HK-2 (cell line): Measurements from ENCODE around the gene SMCR8.
A peak's percentile ranks its signal among the peaks of the same experiment; 100 is the strongest.
"Not testable (repeated sequence)": the region's sequence is repeated elsewhere in the genome, so short reads cannot be mapped to it uniquely, and the experiment has no call there.

Experiments
- DNase-seq: peaks from one replicate; pipeline ENCODE4 v3.0.0-alpha.2; 2018; ENCODE audit not compliant: unreplicated experiment

SMCR8 gene, protein sequence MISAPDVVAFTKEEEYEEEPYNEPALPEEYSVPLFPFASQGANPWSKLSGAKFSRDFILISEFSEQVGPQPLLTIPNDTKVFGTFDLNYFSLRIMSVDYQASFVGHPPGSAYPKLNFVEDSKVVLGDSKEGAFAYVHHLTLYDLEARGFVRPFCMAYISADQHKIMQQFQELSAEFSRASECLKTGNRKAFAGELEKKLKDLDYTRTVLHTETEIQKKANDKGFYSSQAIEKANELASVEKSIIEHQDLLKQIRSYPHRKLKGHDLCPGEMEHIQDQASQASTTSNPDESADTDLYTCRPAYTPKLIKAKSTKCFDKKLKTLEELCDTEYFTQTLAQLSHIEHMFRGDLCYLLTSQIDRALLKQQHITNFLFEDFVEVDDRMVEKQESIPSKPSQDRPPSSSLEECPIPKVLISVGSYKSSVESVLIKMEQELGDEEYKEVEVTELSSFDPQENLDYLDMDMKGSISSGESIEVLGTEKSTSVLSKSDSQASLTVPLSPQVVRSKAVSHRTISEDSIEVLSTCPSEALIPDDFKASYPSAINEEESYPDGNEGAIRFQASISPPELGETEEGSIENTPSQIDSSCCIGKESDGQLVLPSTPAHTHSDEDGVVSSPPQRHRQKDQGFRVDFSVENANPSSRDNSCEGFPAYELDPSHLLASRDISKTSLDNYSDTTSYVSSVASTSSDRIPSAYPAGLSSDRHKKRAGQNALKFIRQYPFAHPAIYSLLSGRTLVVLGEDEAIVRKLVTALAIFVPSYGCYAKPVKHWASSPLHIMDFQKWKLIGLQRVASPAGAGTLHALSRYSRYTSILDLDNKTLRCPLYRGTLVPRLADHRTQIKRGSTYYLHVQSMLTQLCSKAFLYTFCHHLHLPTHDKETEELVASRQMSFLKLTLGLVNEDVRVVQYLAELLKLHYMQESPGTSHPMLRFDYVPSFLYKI

GRCh38 chr17:18314731-18315561, at the start of gene SMCR8, which contains the start of gene TOP3A:
SMCR8 (plus strand) TSS chr17:18315293; CDS start chr17:18315790, 497 bp downstream.
TOP3A (minus strand) TSS chr17:18314994; CDS start chr17:18314778, 216 bp downstream.
- peak; percentile 99 for DNase-seq

DNA sequence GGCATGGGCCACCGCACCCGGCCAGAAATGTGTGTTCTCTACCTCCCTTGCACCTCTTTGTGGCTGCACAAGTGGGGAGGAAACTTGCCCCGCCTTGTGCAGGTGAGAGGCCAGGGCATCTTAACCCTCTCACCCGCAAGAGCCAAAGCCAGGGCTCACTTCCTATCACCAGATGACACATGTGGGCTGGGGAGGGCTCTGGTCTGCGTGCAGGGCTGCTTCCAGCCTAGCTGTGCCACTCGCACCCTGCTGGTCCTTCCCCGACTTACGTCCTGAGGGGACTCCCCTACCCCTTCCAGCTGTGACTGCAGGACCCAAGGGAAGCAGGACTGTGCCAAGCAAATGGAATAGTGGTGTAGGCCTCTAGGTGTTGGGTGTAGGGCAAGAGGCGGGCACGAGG, 47.7 kb upstream of the SMCR8 start:
- DNase-seq = no peak

- DNase-seq = peak; percentile 71
Measured at GRCh38 chr17:18267927-18268711, 47.0 kb upstream of the SMCR8 start.

- DNase-seq = no peak
Measured at GRCh38 chr17:18270046-18270931, 44.8 kb upstream of the SMCR8 start.

- DNase-seq = no peak
Measured at GRCh38 chr17:18277076-18277475, 38.0 kb upstream of the SMCR8 start.

DNA sequence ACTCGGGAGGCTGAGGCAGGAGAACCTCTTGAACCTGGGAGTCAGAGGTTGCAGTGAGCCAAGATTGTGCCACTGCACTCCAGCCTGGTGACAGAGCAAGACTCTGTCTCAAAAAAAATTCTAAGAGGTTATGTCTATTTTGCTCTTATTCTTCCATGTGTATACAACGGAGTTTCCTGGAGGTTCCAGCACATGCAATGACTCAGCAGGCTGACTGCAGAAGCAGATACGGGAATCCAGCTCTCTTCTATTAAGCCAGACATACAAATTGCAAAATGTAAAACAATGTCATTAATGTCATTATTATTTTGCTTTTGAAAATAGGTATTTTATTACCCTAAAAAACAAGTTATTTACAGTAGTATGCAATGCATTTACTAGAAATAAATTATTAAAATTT, 36.2 kb upstream of the SMCR8 start:
- no peak for DNase-seq

- no peak for DNase-seq
Measured at GRCh38 chr17:18280249-18280648, 34.8 kb upstream of the SMCR8 start.

DNA sequence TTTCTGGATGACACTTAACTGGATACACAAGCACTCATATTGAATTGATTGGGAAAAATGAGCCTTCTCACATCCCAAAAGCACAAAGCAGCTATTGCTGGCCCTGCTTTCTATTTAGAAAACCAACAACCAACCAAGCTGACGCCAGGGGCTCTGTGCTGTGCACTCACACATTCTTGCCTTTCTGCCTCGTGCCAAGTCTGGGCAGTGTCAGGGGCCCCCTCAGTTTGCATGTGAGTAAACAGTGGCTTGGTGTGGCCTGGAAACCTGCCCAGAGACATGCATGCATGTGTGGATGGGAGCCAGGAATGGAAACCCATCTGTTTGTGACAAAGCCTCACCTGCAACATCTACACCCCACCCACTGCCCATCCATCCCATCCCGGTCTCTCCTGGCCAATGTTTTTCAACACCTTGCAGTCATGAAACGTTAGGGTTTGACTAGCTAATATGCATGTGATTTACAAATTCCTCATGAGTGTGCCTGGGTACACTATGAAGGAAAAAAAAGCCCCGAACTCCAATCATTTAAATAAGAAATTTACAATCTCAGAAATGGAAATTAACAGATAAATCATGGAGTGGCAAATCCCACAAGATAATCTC, 34.2 kb upstream of the SMCR8 start:
- no peak for DNase-seq

DNA sequence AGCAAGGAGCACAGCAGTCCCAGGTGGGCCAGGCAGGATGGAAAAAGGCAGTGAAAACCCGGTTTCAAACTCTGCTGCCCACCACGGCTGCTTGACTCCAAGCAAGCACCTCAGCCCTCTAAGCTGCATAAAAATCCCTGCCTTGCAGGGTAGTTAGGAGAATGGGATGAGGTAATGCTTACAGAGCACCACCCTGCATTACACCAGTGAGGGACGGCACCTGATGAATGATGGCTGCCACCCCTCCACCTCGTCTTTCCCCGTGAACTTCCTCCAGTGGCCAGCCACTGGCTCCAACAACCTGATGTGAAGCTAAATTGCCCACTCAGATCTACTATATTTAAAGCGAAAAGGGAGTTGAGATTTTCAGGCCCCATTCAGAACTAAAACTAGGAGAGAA, 33.3 kb upstream of the SMCR8 start:
- no peak for DNase-seq

- no peak for DNase-seq
Measured at GRCh38 chr17:18285296-18285695, 29.8 kb upstream of the SMCR8 start.

DNA sequence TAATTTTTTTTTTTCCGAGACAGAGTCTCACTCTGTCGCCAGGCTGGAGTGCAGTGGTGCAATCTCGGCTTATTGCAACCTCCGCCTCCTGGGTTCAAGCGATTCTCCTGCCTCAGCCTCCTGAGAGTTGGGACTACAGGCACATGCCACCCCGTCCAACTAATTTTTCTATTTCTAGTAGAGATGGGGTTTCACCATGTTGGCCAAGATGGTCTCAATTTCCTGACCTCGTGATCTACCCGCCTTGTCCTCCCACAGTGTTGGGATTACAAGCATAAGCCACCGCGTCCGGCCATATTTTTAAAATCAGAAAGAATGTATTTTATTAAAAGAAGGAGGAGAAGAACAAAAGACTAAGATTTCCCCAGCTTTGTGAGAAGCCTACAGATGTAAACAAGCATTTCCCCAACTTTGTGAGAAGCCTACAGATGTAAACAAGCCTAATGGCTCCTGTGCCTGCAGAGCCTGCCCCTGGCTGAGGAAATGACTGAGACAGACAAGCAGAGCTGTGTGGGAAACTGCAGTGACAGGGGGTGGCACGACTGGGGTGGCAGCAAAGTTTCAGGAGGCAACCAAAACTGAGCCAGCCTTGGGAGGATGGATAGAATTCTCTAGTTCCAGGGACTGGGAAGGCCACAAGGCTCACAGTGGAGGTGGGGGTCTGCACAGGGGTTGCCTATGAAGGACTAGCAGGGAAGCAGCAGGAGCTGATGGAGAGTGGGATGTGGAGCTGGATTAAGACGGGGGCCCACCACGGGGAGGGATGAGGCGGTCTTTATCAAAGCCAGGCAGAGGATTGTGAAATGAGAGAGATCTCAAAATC, 23.2 kb upstream of the SMCR8 start:
- no peak for DNase-seq

DNA sequence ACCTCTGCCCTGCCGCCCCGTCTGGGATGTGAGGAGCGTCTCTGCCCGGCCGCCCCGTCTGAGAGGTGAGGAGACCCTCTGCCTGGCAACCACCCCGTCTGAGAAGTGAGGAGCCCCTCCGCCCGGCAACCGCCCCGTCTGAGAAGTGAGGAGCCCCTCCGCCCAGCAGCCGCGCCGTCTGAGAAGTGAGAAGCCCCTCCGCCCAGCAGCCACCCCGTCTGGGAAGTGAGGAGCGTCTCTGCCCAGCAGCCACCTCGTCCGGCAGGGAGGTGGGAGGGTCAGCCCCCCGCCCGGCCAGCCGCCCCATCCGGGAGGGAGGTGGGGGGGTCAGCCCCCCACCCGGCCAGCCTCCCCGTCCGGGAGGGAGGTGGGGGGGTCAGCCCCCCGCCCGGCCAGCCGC, 17.0 kb upstream of the SMCR8 start:
- not testable (repeated sequence) for DNase-seq

GRCh38 chr17:18300725-18301480, 14.2 kb upstream of the SMCR8 start:
- DNase-seq = no peak

- DNase-seq = not testable (repeated sequence)
Measured at GRCh38 chr17:18303206-18303605, 11.9 kb upstream of the SMCR8 start.

DNA sequence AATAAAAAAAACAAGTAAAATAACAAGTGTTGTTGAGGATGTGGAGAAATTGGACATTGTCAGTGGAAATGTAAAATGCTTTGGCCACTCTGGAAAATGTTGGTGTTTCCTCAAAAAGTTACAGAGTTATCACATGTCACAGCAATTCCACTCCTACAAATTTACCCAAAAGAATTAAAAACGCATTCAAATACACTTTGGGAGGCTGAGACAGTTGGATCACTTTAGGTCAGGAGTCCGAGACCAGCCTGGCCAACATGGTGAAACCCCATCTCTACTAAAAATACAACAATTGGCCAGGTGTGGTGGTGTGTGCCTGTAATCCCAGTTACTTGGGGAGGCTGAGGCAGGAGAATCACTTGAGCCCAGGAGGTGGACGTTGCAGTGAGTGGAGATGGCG, 5.9 kb upstream of the SMCR8 start:
- DNase-seq = no peak

DNA sequence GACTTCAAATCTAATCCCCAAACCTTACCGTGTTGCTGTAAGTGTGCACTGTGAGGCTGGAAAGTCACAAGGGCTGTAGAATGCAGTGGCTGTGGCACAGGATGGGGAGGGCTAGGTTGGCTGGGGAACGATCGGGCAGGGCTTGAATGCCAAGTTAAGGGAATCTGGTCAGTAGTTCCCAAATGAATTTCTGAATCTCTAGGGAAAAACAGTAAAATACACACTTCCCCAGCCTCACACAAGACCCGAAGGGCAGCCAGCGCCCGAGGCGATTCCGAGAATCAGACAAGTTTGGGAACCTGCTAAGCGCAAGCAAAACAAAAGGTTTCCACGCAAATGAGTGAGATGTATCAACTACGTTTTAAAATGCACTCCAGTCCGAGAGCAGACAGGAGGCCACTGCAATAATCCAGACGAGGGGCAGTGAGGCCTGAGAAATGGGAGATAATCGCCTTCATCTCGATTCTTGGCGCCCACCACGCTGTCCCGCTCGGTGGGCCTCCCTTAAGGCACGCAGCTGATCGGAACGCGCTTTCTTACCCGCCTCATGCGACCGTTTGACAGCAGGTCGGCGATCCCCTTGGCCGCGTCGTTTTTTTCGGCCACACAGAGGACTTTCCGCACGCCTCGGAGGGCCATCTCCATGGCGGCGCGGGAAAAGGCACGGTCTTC, 898 bp upstream of the SMCR8 start:
- no peak for DNase-seq

DNA sequence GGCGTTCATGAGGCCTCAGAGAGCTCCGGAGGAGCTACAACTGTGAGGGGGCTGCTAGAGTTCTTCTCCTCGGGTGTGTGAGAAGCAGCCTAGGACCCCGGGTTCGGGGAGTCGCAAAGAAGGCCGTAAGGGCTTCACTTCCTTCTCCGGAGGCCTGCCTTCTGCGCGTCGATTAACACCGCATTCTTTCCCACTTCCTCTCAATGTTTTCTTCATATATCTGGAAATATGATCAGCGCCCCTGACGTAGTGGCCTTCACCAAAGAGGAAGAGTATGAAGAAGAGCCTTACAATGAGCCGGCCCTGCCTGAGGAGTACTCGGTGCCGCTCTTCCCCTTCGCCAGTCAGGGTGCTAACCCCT, 449 bp downstream of the SMCR8 start:
- DNase-seq = no peak
